Non-pigmented ciliary epithelial cell (primary cell): ENCODE results near the gene NRBF2.

Experiments
- DNase-seq: peaks from one replicate; pipeline ENCODE4 v3.0.0-alpha.2; 2010; ENCODE audit warnings: low read depth

NRBF2 gene

GRCh38 chr10:63164166-63164623 is 31.1 kb downstream of the NRBF2 start:
- no peak for DNase-seq

GRCh38 chr10:63165249-63165648 is 32.1 kb downstream of the NRBF2 start:
- no peak for DNase-seq

- peak; percentile 55 for DNase-seq
Measured at GRCh38 chr10:63166742-63167258, 33.7 kb downstream of the NRBF2 start.

GRCh38 chr10:63168821-63169462 is 35.8 kb downstream of the NRBF2 start:
- DNase-seq = no peak

GRCh38 chr10:63169624-63170023 is 36.5 kb downstream of the NRBF2 start:
- DNase-seq = no peak

GRCh38 chr10:63171255-63171855 is 38.2 kb downstream of the NRBF2 start:
- no peak for DNase-seq

GRCh38 chr10:63171926-63172325 is 38.8 kb downstream of the NRBF2 start:
- DNase-seq = no peak

GRCh38 chr10:63173468-63174232 is 40.5 kb downstream of the NRBF2 start:
- DNase-seq = no peak

GRCh38 chr10:63175534-63175933 is 42.4 kb downstream of the NRBF2 start:
- no peak for DNase-seq

GRCh38 chr10:63192826-63193225 is 59.7 kb downstream of the NRBF2 start:
- no peak for DNase-seq

- peak; percentile 45 for DNase-seq
Measured at GRCh38 chr10:63197344-63198092, 64.4 kb downstream of the NRBF2 start.

GRCh38 chr10:63199716-63200115 is 66.6 kb downstream of the NRBF2 start:
- DNase-seq = no peak

- DNase-seq = no peak
Measured at GRCh38 chr10:63200431-63200830, 67.3 kb downstream of the NRBF2 start.

GRCh38 chr10:63201118-63201517 is 68.0 kb downstream of the NRBF2 start:
- no peak for DNase-seq
